Left renal pelvis (tissue), 4 donors: ENCODE measurements around the gene F12. TPM values are rescaled to one million over a fixed set of nuclear protein-coding genes. Genes with fewer than 3 reads are reported as not detected.
"Not testable (repeated sequence)": the region's sequence is repeated elsewhere in the genome, so short reads cannot be mapped to it uniquely, and the experiment has no call there.

Source experiments
- DNase-seq, 4 donors: peaks; one replicate each; pipeline ENCODE4 v3.0.0-alpha.2; 2013; ENCODE audit warnings: low read depth in 4 of 4, low spot score in 3 of 4
- polyA plus RNA-seq, 4 donors: library from polyadenylated mRNA; unstranded; fragments of 120-200 nt; gene quantifications; one replicate each; pipeline ENCODE4 v1.2.1, GENCODE V29; 2013; ENCODE audit not compliant: insufficient read length in 4 of 4

F12 gene
- polyA plus RNA-seq, 4 donors = 0.91 to 13.4 (median 5.8) TPM

DNA sequence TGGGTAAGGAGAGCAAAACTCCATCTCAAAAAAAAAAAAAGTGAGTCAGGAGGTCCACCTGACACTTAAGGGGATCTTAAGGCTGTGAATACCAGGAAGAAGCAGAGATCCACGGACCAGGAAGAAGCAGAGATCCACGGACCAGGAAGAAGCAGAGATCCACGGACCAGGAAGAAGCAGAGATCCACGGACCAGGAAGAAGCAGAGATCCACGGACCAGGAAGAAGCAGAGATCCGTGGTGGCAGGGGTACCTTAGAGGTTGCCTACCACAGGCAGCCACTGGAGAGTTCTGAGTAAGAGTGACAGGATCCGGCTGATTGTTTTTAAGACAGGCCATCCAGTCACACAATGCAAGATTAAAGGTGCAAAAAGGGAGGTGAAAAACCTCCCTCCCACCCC lies 11.1 kb upstream of the F12 start:
- DNase-seq = not testable (repeated sequence)

GRCh38 chr5:177419046-177419445 lies 9.7 kb upstream of the F12 start:
- DNase-seq = no peak

GRCh38 chr5:177417081-177417480 lies 7.7 kb upstream of the F12 start:
- DNase-seq = not testable (repeated sequence)

DNA sequence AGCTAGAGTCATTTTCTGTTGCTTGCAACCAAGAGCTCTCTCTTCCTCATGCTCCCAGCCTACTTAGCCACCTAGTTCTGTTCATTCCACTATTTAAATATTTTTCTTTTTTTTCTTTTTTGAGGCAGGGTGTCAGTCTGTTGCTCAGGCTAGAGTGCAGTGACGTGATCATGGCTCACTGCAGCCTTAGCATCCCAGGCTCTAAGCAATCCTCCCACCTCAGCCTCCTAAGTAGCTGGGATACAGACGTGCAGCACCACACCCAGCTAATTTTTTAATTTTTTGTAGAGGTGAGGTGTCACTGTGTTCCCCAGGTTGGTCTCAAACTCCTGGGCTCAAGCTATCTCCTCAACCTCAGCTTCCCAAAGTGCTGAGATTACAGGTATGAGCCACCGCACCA lies 5.1 kb upstream of the F12 start:
- no peak for DNase-seq

- no peak for DNase-seq
Observed at GRCh38 chr5:177412603-177413233, 3.4 kb upstream of the F12 start.

DNA sequence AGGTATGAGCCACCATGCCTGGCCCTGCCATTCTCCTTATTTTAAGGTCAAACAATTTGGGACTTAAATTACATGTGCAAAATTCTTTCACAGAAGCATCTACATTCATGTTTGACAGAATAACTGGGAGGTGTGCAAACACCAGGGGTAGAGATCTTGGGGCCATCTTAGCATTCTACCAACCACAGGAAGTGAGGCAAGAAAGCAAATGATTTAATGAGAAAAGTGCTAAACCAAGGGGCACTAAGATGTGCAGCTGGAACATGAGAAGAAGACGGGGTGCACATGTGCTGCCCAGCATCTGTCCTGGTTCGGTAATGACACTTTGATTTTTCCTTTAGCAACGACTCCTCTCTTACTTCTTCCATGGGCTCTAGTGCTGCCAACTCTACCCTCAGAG lies 1.2 kb upstream of the F12 start:
- no peak for DNase-seq

DNA sequence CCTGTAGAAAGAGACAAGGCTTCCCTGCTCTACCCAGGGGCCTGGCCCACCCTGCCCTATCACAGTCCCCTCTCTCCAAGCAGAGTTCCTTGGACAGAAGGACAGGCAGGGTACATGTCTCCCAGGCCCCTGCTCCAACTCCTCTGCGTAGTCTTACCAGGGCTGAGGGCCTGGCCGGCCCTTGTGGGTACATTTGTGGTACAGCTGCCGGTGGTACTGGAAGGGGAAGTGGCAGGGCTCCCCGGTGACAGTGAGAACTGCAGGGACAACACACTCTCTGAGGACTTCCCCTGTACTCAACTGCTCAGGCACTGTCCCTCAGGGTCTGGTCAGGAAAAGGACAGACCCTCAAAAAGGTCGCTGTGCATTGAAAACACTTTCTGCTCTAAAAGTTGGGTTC lies 3.6 kb downstream of the F12 start:
- no peak for DNase-seq

DNA sequence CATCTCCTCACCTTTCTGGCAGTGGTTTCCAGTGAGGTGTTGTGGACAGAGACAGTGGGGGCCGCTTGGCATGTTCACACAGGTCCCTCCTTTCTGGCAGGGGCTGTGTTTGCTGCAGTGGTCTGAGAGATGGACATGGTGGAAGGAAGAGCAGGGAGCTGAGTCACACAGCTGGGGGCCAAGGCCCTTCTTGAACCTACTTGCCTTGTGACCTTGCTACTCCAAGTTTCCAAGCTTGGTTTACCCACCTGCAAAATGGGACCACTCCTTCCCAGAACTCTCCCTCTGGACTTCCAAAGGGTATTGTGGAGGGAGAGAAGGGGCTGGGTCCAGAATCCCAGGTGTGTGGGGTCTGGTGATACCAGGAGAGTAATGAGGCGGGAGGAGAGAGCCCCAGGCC lies 4.1 kb downstream of the F12 start:
- no peak for DNase-seq

DNA sequence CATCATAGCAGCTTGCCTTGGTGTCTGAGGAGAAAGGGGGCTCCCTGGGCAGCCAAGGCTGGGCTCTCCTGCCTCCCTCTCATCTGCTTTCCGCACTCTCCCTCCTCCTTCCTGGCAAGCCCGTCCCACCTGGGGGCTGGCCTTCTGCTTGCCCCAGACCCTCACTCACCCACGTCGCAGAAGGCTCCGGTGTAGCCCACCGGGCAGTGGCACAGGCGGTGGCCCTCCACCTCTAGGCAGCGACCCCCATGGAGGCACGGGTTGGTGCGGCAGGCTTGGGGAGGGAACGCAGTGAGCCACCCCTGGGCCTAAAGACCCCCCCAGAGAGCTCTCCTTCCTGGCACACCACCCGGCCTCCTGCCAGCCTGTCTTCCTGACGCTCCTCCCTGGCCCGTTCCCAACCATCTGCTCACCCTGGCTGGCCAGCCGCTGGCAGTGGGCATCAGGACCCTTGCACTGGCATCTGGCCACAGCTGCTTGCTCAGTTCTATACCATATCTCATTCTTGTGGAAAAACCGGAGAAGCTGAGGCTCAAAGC lies 4.7 kb downstream of the F12 start:
- DNase-seq = no peak

GRCh38 chr5:177403792-177404640 lies 5.3 kb downstream of the F12 start:
- no peak for DNase-seq

- DNase-seq = no peak
Observed at GRCh38 chr5:177403102-177403791, 6.1 kb downstream of the F12 start.

- no peak for DNase-seq
Observed at GRCh38 chr5:177402271-177403043, 6.9 kb downstream of the F12 start.

DNA sequence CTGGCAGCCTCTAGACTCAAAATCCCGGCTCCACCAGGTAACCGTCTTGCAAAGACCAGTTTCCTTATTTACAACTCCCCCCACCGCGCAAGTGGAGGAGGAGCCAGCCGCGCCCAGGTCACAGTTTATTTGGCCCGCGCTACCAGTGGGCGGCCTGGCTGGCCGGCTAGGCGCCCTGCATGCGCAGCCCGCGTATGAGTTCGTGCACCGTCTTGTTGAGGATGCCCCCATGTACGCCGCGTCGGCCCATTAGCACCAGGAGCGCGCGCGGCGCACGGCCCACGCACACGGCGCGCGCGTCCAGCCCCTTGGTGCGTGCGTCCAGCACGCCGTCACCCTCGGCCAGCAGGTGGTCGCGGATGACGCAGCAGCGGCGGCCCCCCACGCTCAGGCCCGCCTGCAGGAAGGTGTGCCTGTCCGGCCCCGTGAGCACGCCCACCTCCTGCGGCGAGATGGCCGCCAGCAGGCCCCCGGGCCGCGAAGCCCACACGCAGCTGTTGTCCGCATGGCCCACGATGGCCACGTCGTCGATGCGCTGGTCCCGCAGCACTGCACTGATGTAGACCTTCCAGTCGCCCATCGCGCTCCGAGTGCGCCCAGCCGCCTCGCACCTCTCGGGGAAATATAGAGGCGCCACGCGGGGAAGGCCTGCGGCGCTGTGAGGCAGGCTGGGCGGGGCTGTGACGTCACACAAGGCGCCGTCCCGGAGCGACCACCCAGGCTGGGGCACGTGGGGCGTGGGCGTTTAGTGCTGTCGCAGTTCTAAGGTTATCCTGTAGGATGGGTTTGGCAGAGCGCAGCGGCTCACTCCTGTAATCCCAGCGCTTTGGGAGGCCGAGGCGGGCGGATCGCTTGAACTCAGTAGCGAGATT lies 9.1 kb downstream of the F12 start, which contains the start of gene PFN3:
TSS of gene PFN3 (minus strand) at position 665 of the 872 bp plus-strand sequence. CDS start at position 580, 85 bp downstream.
- DNase-seq = no peak

DNA sequence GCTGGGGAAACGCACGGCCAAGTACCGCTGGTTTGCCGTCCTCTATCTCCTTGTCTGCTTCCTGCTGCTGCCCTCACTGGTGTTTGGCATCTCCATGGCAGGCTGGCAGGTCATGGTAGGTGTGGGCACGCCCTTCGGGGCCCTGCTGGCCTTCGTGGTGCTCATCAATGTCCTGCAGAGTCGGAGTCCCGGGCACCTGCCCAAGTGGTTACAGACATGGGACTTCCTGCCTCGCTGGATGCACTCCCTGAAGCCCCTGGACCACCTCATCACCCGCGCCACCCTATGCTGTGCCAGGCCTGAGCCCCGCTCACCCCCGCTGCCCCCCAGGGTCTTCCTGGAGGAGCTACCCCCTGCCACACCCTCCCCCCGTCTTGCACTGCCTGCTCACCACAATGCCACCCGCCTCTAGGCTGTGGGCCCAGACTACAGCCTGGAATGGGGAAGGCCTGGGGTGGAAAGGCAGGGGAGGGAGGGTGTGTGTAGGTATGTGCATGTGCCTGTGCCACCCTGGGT lies 11.4 kb downstream of the F12 start:
- DNase-seq = no peak

- no peak for DNase-seq
Observed at GRCh38 chr5:177396807-177397206, 12.6 kb downstream of the F12 start.

GRCh38 chr5:177396078-177396477 lies 13.3 kb downstream of the F12 start:
- DNase-seq = no peak

GRCh38 chr5:177393990-177394389 lies 15.4 kb downstream of the F12 start:
- no peak for DNase-seq

- DNase-seq = no peak
Observed at GRCh38 chr5:177393206-177393765, 16.1 kb downstream of the F12 start.

DNA sequence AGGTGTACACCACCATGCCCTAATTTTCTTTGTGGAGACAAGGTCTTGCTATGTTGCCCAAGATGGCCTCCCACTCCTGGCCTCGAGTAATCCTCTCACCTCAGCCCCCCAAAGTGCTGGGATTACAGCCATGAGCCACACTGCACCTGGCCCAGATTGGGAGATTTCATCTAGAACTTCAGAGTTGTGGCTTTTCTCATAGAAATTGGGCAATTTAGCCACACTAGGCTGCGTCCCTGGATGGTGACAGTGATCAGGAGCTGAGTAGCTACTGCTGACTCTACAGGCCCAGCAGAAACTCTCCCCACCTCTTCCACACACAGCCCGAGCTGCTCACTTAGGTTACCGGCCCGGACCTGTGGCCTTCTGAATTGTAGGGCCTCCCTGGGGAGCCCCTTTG lies 16.6 kb downstream of the F12 start:
- no peak for DNase-seq
